OCI-LY3 (cell line): ENCODE results near the gene GRIK2.

Experiments used
- H2AFZ ChIP-seq: fragments of 200-600, 300-600 bp; shearing (Covaris generic); 2 replicates; pipeline ENCODE4 v1.6.0; 2014; ENCODE audit warnings: antibody characterized with exemption, low read depth, low read length
- H3K27ac ChIP-seq: fragments of 200-600, 300-600 bp; sonication (generic); 2 replicates; pipeline ENCODE4 v1.5.1; 2014; ENCODE audit warnings: mild to moderate bottlenecking, low read length, moderate library complexity, mixed read lengths
- H3K27me3 ChIP-seq: fragments of 200-600, 300-600 bp; sonication (generic); 2 replicates; pipeline ENCODE4 v1.6.1; 2014; ENCODE audit warnings: low read depth, low read length, mixed read lengths
- H3K36me3 ChIP-seq: fragments of 200-600, 300-600 bp; sonication (generic); replicated peaks from 2 replicates; pipeline ENCODE3; 2014; ENCODE audit warnings: low read depth, low read length, mixed read lengths
- H3K4me1 ChIP-seq: fragments of 300-600, 200-600 bp; sonication (generic); 2 replicates; pipeline ENCODE4 v1.6.1; 2014; ENCODE audit warnings: low read length, mixed read lengths
- H3K4me2 ChIP-seq: fragments of 200-600, 300-600 bp; sonication (generic); 2 replicates; pipeline ENCODE4 v1.6.1; 2014; ENCODE audit warnings: low read length, mixed read lengths
- H3K4me3 ChIP-seq: fragments of 300-600, 200-600 bp; sonication (generic); 2 replicates; pipeline ENCODE4 v1.5.1; 2014; ENCODE audit warnings: antibody characterized with exemption, mild to moderate bottlenecking, low read length, moderate library complexity
- H3K79me2 ChIP-seq: fragments of 300-600, 200-600 bp; shearing (Covaris generic); 2 replicates; pipeline ENCODE4 v1.6.1; 2014; ENCODE audit warnings: mild to moderate bottlenecking, low read length, mixed read lengths
- H3K9ac ChIP-seq: fragments of 300-600, 200-600 bp; shearing (Covaris generic); 2 replicates; pipeline ENCODE4 v1.6.0; 2014; ENCODE audit warnings: mild to moderate bottlenecking, low read length, moderate library complexity
- H3K9me3 ChIP-seq: fragments of 200-600, 300-600 bp; shearing (Covaris generic); 2 replicates; pipeline ENCODE4 v1.6.1; 2014; ENCODE audit warnings: low read length, mixed read lengths; ENCODE audit not compliant: insufficient read depth
- H4K20me1 ChIP-seq: fragments of 200-600, 300-600 bp; sonication (generic); 2 replicates; pipeline ENCODE4 v1.6.1; 2016; ENCODE audit warnings: low read length, mixed read lengths; ENCODE audit not compliant: insufficient read depth
- EZH2phosphoT487 ChIP-seq: fragments of 200-600 bp; shearing (Covaris generic); IDR thresholded peaks from 2 replicates; pipeline ENCODE4 v1.6.1; 2018; ENCODE audit warnings: antibody characterized with exemption, mixed run types, low read depth
- TF ChIP-seq, protein P1 (sequence below): fragments of 200-600, 300-600 bp; sonication (generic); IDR thresholded peaks from 2 replicates; pipeline ENCODE4 v1.5.1; 2014; ENCODE audit warnings: antibody characterized with exemption, low read length, low read depth

GRIK2 gene

DNA sequence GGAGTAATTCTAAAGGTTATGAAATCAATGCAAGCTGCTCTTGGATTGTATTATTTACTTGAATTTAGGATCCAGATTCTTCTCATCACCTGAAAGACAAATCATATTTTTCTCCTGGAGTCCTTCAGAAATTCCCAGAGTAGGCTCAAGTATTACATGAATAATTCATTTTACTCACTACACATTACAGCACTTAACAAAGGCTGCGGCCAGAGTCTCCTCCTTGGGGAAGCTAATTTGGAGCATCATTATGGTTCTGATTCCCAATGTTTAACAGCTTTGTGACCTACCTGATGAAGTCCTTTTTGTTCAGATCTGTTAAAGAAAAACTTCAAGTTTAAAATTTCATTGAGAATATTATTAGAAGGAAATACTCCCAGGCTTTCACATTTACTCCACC is 28.7 kb downstream of the GRIK2 start:
- TF ChIP-seq, protein P1, sequence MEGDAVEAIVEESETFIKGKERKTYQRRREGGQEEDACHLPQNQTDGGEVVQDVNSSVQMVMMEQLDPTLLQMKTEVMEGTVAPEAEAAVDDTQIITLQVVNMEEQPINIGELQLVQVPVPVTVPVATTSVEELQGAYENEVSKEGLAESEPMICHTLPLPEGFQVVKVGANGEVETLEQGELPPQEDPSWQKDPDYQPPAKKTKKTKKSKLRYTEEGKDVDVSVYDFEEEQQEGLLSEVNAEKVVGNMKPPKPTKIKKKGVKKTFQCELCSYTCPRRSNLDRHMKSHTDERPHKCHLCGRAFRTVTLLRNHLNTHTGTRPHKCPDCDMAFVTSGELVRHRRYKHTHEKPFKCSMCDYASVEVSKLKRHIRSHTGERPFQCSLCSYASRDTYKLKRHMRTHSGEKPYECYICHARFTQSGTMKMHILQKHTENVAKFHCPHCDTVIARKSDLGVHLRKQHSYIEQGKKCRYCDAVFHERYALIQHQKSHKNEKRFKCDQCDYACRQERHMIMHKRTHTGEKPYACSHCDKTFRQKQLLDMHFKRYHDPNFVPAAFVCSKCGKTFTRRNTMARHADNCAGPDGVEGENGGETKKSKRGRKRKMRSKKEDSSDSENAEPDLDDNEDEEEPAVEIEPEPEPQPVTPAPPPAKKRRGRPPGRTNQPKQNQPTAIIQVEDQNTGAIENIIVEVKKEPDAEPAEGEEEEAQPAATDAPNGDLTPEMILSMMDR = no peak
- no peak for TF ChIP-seq EZH2phosphoT487
- H3K79me2 ChIP-seq = no peaks in the 10 kb centered on the region
- no peaks in the 10 kb centered on the region for H3K4me1 ChIP-seq
- no peaks in the 10 kb centered on the region for H3K27me3 ChIP-seq
- H3K9me3 ChIP-seq = no peaks in the 10 kb centered on the region
- H2AFZ ChIP-seq = no peak overlapping the region
- H3K4me2 ChIP-seq = no peak overlapping the region
- H3K36me3 ChIP-seq = no peaks in the 10 kb centered on the region
- no peaks in the 10 kb centered on the region for H4K20me1 ChIP-seq
- no peak overlapping the region for H3K4me3 ChIP-seq
- H3K27ac ChIP-seq = no peak overlapping the region
- H3K9ac ChIP-seq = no peak overlapping the region

DNA sequence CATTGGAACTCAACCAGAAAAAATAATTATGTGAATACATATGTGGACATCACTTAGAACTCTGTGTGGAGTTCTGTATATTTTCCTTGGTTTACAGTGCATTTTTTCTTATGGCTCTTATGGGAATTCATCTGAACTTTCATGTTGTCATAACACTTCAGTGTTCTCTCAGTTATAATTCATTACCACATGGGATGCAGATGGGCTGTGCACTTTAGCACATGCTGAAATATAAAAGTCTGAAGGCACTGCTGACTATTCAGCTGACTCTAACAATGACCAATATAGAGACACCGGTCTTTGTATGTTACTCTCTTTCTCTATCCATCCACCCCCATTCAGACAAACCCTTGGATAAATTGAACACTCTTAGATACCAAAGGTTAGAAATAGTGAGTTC is 29.3 kb downstream of the GRIK2 start:
- H3K36me3 ChIP-seq = no peaks in the 10 kb centered on the region
- H3K79me2 ChIP-seq = no peaks in the 10 kb centered on the region
- H3K4me1 ChIP-seq = no peaks in the 10 kb centered on the region
- H2AFZ ChIP-seq = no peak overlapping the region
- no peak overlapping the region for H3K4me3 ChIP-seq
- no peak for TF ChIP-seq EZH2phosphoT487
- TF ChIP-seq, protein P1 = no peak
- no peak overlapping the region for H3K9ac ChIP-seq
- no peak overlapping the region for H3K27ac ChIP-seq
- no peaks in the 10 kb centered on the region for H3K27me3 ChIP-seq
- H3K4me2 ChIP-seq = no peak overlapping the region
- H3K9me3 ChIP-seq = no peaks in the 10 kb centered on the region
- no peaks in the 10 kb centered on the region for H4K20me1 ChIP-seq

DNA sequence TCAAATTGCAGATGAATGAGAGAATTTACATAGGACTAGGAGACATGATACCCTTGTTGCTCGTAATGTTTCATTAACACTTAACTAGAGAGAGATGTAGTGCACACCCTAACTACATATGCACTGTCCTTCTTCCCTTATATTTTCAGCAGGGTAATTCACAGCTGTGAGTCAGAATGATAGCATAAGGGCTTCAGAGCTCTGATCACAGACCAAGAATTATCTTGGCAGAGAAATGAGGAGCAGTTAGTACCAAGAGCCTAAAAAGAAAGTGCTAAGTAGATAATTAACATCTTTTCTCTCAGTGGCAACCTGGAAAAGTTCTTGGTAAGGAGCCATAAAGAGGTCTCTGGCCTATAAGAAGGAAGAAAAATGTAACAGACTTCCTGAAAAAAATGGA is 35.8 kb downstream of the GRIK2 start:
- Histone ChIP-seq H2AFZ (no peak overlapping the region), H3K4me1 (no peaks in the 10 kb centered on the region), H3K36me3 (no peaks in the 10 kb centered on the region), H3K4me2 (no peak overlapping the region), H3K27ac (no peak overlapping the region), H3K4me3 (no peak overlapping the region), H4K20me1 (no peaks in the 10 kb centered on the region), H3K27me3 (no peaks in the 10 kb centered on the region), H3K9ac (no peak overlapping the region), H3K9me3 (no peaks in the 10 kb centered on the region), H3K79me2 (no peaks in the 10 kb centered on the region)
- no peak for TF ChIP-seq EZH2phosphoT487
- TF ChIP-seq, protein P1 = no peak

DNA sequence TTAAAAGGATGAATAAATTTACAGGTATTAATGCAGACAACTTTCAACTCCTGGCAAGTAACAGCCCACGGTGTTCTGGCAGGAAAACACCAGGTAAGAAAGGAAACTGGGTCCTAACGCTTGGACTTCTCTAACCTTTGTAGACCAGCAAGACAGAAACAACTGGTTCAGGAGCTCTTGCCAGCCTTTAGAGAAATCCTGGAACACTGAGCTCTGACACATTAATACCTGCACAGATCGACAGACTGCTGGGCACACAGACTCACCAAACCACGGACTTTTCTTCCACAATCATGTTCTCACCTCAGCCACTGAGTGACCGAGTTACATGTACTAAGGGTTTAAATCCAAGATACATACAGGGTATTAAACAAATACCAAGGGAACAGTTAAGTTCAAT is 36.3 kb downstream of the GRIK2 start:
- no peak overlapping the region for H3K4me2 ChIP-seq
- no peaks in the 10 kb centered on the region for H3K36me3 ChIP-seq
- H3K27ac ChIP-seq = no peak overlapping the region
- H3K9me3 ChIP-seq = no peaks in the 10 kb centered on the region
- no peak overlapping the region for H3K9ac ChIP-seq
- no peaks in the 10 kb centered on the region for H3K79me2 ChIP-seq
- no peaks in the 10 kb centered on the region for H3K4me1 ChIP-seq
- H3K27me3 ChIP-seq = no peaks in the 10 kb centered on the region
- no peak overlapping the region for H2AFZ ChIP-seq
- no peak overlapping the region for H3K4me3 ChIP-seq
- no peak for TF ChIP-seq EZH2phosphoT487
- TF ChIP-seq, protein P1 = no peak
- no peaks in the 10 kb centered on the region for H4K20me1 ChIP-seq
